ENCODE data around the gene MOCS3.

DNA sequence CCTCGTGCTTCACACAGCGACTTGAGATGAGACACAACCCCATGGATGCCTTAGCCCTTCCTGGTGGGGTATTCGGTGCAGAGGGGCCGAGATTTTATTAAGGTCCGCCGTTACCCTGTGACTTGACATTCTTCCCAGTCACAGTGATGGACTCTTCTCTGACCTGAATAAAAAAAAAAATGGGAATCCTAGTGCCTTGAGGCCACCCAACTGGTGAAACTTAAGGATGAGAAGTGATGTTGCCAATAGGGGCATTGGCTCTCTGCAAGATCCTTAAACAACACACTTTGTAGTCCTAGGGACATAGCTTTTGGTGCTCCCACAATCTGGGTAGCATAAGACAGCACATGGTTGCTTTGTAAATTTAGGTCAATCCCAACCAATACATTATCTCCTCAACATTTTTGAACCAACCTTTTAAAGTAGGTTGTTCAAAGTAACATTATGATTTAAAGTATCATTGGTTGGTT, 26.6 kb upstream of the MOCS3 start:
- TF ChIP-seq, protein P1, sequence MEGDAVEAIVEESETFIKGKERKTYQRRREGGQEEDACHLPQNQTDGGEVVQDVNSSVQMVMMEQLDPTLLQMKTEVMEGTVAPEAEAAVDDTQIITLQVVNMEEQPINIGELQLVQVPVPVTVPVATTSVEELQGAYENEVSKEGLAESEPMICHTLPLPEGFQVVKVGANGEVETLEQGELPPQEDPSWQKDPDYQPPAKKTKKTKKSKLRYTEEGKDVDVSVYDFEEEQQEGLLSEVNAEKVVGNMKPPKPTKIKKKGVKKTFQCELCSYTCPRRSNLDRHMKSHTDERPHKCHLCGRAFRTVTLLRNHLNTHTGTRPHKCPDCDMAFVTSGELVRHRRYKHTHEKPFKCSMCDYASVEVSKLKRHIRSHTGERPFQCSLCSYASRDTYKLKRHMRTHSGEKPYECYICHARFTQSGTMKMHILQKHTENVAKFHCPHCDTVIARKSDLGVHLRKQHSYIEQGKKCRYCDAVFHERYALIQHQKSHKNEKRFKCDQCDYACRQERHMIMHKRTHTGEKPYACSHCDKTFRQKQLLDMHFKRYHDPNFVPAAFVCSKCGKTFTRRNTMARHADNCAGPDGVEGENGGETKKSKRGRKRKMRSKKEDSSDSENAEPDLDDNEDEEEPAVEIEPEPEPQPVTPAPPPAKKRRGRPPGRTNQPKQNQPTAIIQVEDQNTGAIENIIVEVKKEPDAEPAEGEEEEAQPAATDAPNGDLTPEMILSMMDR (IDR thresholded peaks at IDR 0.05), result no peak
- TF ChIP-seq POLR2AphosphoS5 (IDR thresholded peaks at IDR 0.05; ENCODE audit: low read depth, low read length) (no peak), SIN3A (IDR thresholded peaks at IDR 0.05; ENCODE audit: borderline replicate concordance, insufficient read depth, low read depth, low read length) (no peak), TCF7L2 (IDR thresholded peaks at IDR 0.05; ENCODE audit: low read depth, low read length) (no peak)

Data from Panc1 (cell line).